ENCODE measurements around the gene AMH. TPM values are rescaled to one million over a fixed set of nuclear protein-coding genes. Genes with fewer than 3 reads are reported as not detected.
A peak's percentile ranks its signal among the peaks of the same experiment; 100 is the strongest.

The AMH gene
- total and polyA plus RNA-seq, 2 of the 13 experiments (the other 11 are each of a cell fraction or from before 2014, with no cell fraction given): 0.03 to 0.18 TPM

DNA sequence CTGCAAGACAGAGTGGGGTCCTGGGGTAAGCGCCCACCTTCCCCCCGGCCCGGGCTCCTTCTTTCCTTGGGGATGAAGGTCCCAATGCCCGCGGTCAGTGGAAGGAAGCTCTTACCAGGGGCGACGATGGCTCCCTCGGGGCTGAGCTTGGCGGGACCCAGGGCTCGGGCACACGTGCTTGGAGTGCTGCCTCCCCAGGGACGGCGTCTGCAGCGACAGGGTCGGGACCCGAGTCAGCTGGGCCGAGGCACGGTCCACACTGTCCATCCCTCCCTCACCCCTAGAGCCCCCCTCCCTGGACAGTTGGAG is 3.6 kb downstream of the AMH start (continued):
- no peak for TF ChIP-seq MXD4 (CRISPR knock-in tag; IDR thresholded peaks at IDR 0.05)
- TF ChIP-seq POLR2AphosphoS5 (IDR thresholded peaks at IDR 0.05; ENCODE audit: low read depth, low read length): no peak
- TF ChIP-seq, protein P1, sequence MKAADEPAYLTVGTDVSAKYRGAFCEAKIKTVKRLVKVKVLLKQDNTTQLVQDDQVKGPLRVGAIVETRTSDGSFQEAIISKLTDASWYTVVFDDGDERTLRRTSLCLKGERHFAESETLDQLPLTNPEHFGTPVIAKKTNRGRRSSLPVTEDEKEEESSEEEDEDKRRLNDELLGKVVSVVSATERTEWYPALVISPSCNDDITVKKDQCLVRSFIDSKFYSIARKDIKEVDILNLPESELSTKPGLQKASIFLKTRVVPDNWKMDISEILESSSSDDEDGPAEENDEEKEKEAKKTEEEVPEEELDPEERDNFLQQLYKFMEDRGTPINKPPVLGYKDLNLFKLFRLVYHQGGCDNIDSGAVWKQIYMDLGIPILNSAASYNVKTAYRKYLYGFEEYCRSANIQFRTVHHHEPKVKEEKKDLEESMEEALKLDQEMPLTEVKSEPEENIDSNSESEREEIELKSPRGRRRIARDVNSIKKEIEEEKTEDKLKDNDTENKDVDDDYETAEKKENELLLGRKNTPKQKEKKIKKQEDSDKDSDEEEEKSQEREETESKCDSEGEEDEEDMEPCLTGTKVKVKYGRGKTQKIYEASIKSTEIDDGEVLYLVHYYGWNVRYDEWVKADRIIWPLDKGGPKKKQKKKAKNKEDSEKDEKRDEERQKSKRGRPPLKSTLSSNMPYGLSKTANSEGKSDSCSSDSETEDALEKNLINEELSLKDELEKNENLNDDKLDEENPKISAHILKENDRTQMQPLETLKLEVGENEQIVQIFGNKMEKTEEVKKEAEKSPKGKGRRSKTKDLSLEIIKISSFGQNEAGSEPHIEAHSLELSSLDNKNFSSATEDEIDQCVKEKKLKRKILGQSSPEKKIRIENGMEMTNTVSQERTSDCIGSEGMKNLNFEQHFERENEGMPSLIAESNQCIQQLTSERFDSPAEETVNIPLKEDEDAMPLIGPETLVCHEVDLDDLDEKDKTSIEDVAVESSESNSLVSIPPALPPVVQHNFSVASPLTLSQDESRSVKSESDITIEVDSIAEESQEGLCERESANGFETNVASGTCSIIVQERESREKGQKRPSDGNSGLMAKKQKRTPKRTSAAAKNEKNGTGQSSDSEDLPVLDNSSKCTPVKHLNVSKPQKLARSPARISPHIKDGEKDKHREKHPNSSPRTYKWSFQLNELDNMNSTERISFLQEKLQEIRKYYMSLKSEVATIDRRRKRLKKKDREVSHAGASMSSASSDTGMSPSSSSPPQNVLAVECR (CRISPR knock-in tag; IDR thresholded peaks at IDR 0.05; ENCODE audit: borderline replicate concordance): peak; percentile 33; the same call in 1 of the 2 replicates
- TF ChIP-seq JUNB (CRISPR knock-in tag; IDR thresholded peaks at IDR 0.05; ENCODE audit: borderline replicate concordance): no peak
- no peak for TF ChIP-seq ZC3H13 (CRISPR knock-in tag; IDR thresholded peaks at IDR 0.05)
- no peak for TF ChIP-seq DPF2 (CRISPR knock-in tag; IDR thresholded peaks at IDR 0.05; ENCODE audit: borderline replicate concordance, low read depth)
- TF ChIP-seq RXRA (CRISPR knock-in tag; IDR thresholded peaks at IDR 0.05): no peak
- TF ChIP-seq SETDB1 (CRISPR knock-in tag; IDR thresholded peaks at IDR 0.05; ENCODE audit: borderline replicate concordance): no peak
- no peak for TF ChIP-seq NONO (IDR thresholded peaks at IDR 0.05)
- no peak for TF ChIP-seq NONO (CRISPR knock-in tag; conservative IDR thresholded peaks at IDR 0.05)
- no peak for TF ChIP-seq MIER3 (CRISPR knock-in tag; IDR thresholded peaks at IDR 0.05; ENCODE audit: borderline replicate concordance)
- TF ChIP-seq ZNF510 (CRISPR knock-in tag; IDR thresholded peaks at IDR 0.05; ENCODE audit: low read depth): no peak
- TF ChIP-seq, protein P2, sequence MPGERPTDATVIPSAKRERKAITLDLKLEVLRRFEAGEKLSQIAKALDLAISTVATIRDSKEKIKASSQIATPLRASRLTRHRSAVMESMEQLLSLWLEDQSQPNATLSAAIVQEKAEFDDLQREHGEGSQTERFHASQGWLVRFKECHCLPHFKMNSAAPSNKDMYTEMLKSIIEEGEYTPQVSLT (CRISPR knock-in tag; IDR thresholded peaks at IDR 0.05; ENCODE audit: borderline replicate concordance, low read depth): no peak
- TF ChIP-seq SUZ12 (IDR thresholded peaks at IDR 0.05; ENCODE audit: low read depth, low read length): no peak
- no peak for TF ChIP-seq SMAD3 (CRISPR knock-in tag; IDR thresholded peaks at IDR 0.05)
- TF ChIP-seq ZGPAT (CRISPR knock-in tag; IDR thresholded peaks at IDR 0.05): no peak
- TF ChIP-seq ARNT (IDR thresholded peaks at IDR 0.05): no peak
- no peak for TF ChIP-seq IKZF5 (CRISPR knock-in tag; IDR thresholded peaks at IDR 0.05)
- TF ChIP-seq ZFP62 (CRISPR knock-in tag; IDR thresholded peaks at IDR 0.05): no peak
- peak; percentile 19; the same call in 1 of the 2 replicates for TF ChIP-seq ZNF580 (CRISPR knock-in tag; IDR thresholded peaks at IDR 0.05; ENCODE audit: borderline replicate concordance, low read depth)

Data from HepG2 (cell line).